ENCODE results near the gene CC2D2A. TPM values are rescaled to one million over a fixed set of nuclear protein-coding genes. Genes with fewer than 3 reads are reported as not detected.

CC2D2A gene
- total RNA-seq, 1 donor from 2014 or later: 33.1 TPM

- no peaks in the 10 kb centered on the region for H3K27me3 ChIP-seq
- H3K4me3 ChIP-seq: no peak overlapping the region
- H3K9me3 ChIP-seq: no peaks in the 10 kb centered on the region
- no peak for TF ChIP-seq CTCF (IDR thresholded peaks at IDR 0.05)
- TF ChIP-seq POLR2A (IDR thresholded peaks at IDR 0.05): no peak
- no peak for TF ChIP-seq POLR2AphosphoS5 (IDR thresholded peaks at IDR 0.05; ENCODE audit: insufficient read depth in 1 of 2, low read depth in 1 of 2)
- H3K4me1 ChIP-seq: no peaks in the 10 kb centered on the region
- no peak for DNase-seq (ENCODE audit: extremely low spot score in 2 of 2)
- peaks cover 0 to 10% of the 10 kb centered on the region in 2 donors for H3K36me3 ChIP-seq
- H3K27ac ChIP-seq: no peak overlapping the region
- intact Hi-C loops (cut with DNase I): no loop called here
Measured at GRCh38 chr4:15550491-15550890, 80.8 kb downstream of the CC2D2A start.

DNA sequence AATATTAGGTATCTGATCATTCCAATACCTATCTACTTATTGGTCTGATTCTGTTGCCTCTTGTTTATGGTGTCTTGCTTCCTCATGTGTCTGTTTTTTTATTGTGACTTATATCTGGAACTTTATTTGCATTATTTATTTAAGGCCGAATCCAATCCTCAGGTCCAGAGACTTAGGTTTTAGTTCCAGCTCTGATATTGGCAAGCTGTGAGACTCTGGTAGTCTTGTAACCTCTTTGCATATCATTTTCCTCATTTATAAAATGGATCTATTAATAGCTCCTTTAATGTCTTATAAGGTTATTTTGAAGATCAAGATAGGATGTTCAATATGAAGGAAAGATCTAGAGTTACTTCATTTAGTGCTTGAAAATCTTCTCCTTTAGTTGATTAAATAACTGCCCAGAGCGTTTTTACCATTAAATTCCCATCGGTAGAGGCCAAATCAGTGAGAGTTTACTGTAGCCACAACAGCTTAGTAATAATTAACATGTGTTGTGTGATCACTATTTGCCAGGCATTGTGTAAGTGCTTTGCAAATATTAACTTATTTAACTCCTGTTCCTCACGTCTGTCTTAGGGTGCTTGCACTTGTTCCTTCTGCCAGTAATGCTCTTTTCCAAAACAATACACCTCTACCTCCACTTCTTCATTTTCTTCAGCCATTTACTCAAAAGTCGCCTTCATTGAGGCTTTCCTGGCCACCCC is 82.2 kb downstream of the CC2D2A start:
- H3K27ac ChIP-seq: no peak overlapping the region
- intact Hi-C loops (cut with DNase I): no loop called here
- no peaks in the 10 kb centered on the region for H3K27me3 ChIP-seq
- no peaks in the 10 kb centered on the region for H3K9me3 ChIP-seq
- H3K4me3 ChIP-seq: no peak overlapping the region
- no peak for TF ChIP-seq CTCF (IDR thresholded peaks at IDR 0.05)
- TF ChIP-seq POLR2A (IDR thresholded peaks at IDR 0.05): no peak
- no peak for TF ChIP-seq POLR2AphosphoS5 (IDR thresholded peaks at IDR 0.05; ENCODE audit: insufficient read depth in 1 of 2, low read depth in 1 of 2)
- no peaks in the 10 kb centered on the region for H3K4me1 ChIP-seq
- H3K36me3 ChIP-seq: peaks cover 0 to 15% of the 10 kb centered on the region in 2 donors
- DNase-seq (ENCODE audit: extremely low spot score in 2 of 2): no peak

- H3K27me3 ChIP-seq: no peaks in the 10 kb centered on the region
- no peak for DNase-seq (ENCODE audit: extremely low spot score in 2 of 2)
- H3K36me3 ChIP-seq: peaks cover 0 to 17% of the 10 kb centered on the region in 2 donors
Measured at GRCh38 chr4:15552557-15553362, 83.1 kb downstream of the CC2D2A start.

GRCh38 chr4:15556511-15557092 is 86.9 kb downstream of the CC2D2A start:
- TF ChIP-seq POLR2A (IDR thresholded peaks at IDR 0.05): no peak
- TF ChIP-seq CTCF (IDR thresholded peaks at IDR 0.05): no peak
- no peak for TF ChIP-seq POLR2AphosphoS5 (IDR thresholded peaks at IDR 0.05; ENCODE audit: insufficient read depth in 1 of 2, low read depth in 1 of 2)
- Histone ChIP-seq H3K27ac (no peak overlapping the region), H3K4me1 (no peaks in the 10 kb centered on the region), H3K36me3 (peaks cover 0 to 21% of the 10 kb centered on the region in 2 donors), H3K4me3 (no peak overlapping the region), H3K27me3 (no peaks in the 10 kb centered on the region), H3K9me3 (no peaks in the 10 kb centered on the region)
- DNase-seq (ENCODE audit: extremely low spot score in 2 of 2): no peak
- intact Hi-C loops (cut with DNase I): no loop called here

More at GRCh38 chr4:15552557-15553362, 83.1 kb downstream of the CC2D2A start:
- intact Hi-C loops (cut with DNase I): no loop called here
- TF ChIP-seq POLR2A (IDR thresholded peaks at IDR 0.05): no peak
- no peak for TF ChIP-seq CTCF (IDR thresholded peaks at IDR 0.05)
- TF ChIP-seq POLR2AphosphoS5 (IDR thresholded peaks at IDR 0.05; ENCODE audit: insufficient read depth in 1 of 2, low read depth in 1 of 2): no peak
- Histone ChIP-seq H3K27ac (no peak overlapping the region), H3K4me1 (no peaks in the 10 kb centered on the region), H3K9me3 (no peaks in the 10 kb centered on the region), H3K4me3 (no peak overlapping the region)

Data from vagina (tissue), 2 donors.